Endothelial cell of umbilical vein (primary cell): ENCODE results near the gene PDS5B.

Source experiments
- EZH2 ChIP-seq: IDR thresholded peaks from 2 replicates; pipeline ENCODE4 v1.6.1; 2012; ENCODE audit warnings: borderline replicate concordance, low read depth, mild to moderate bottlenecking, moderate library complexity, low read length, inconsistent platforms; ENCODE audit not compliant: severe bottlenecking
- POLR2A ChIP-seq: IDR thresholded peaks from 2 replicates; pipeline ENCODE4 v1.6.1; 2012; ENCODE audit warnings: low read depth, mild to moderate bottlenecking, control low read depth, low read length
- TF ChIP-seq, protein P1 (sequence below): IDR thresholded peaks from 2 replicates; pipeline ENCODE4 v1.6.1; 2011; ENCODE audit not compliant: insufficient read depth, insufficient read length
- TF ChIP-seq, protein P2 (sequence below), 2 donors: IDR thresholded peaks; 1 replicate in 1 of 2; 2 replicates in 1 of 2; pipeline ENCODE4 v1.5.1; 2011; ENCODE audit warnings: low read length in 2 of 2, mild to moderate bottlenecking in 2 of 2, moderate library complexity in 2 of 2, control low read depth in 1 of 2, inconsistent platforms in 1 of 2, low read depth in 1 of 2; ENCODE audit not compliant: insufficient read depth in 1 of 2; ENCODE audit errors: extremely low read depth in 1 of 2

DNA sequence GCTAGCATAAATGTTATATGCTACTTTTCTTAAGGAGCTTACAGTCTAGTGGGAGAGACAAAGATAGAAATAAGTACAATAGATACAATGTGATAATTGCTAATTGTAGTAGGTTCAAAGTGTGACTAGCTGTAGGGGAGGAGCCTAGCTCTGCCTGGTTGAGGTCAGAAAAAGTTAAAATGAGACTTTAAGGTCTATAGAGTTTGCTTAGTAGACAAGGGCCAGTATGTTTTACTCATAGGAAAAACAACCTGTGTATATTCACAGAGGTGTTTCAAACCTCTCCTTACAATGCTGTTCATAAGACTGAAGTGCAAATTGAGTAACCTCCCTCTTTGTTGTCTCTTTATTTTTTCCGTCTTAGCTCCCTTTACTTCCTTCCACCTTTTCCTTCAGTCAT lies 56.1 kb downstream of the PDS5B start:
- TF ChIP-seq, protein P1, sequence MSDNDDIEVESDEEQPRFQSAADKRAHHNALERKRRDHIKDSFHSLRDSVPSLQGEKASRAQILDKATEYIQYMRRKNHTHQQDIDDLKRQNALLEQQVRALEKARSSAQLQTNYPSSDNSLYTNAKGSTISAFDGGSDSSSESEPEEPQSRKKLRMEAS = no peak
- TF ChIP-seq, protein P2, sequence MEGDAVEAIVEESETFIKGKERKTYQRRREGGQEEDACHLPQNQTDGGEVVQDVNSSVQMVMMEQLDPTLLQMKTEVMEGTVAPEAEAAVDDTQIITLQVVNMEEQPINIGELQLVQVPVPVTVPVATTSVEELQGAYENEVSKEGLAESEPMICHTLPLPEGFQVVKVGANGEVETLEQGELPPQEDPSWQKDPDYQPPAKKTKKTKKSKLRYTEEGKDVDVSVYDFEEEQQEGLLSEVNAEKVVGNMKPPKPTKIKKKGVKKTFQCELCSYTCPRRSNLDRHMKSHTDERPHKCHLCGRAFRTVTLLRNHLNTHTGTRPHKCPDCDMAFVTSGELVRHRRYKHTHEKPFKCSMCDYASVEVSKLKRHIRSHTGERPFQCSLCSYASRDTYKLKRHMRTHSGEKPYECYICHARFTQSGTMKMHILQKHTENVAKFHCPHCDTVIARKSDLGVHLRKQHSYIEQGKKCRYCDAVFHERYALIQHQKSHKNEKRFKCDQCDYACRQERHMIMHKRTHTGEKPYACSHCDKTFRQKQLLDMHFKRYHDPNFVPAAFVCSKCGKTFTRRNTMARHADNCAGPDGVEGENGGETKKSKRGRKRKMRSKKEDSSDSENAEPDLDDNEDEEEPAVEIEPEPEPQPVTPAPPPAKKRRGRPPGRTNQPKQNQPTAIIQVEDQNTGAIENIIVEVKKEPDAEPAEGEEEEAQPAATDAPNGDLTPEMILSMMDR (IDR thresholded peaks at IDR 0.05; ENCODE audit: extremely low read depth in 1 of 2, insufficient read depth in 1 of 2, low read depth in 1 of 2, low read length in 2 of 2) = no peak
- TF ChIP-seq POLR2A (no peak), EZH2 (no peak)
